Measurements from ENCODE around the gene AXIN1.
"Not testable (repeated sequence)": the region's sequence is repeated elsewhere in the genome, so short reads cannot be mapped to it uniquely, and the experiment has no call there.

Gene AXIN1

DNA sequence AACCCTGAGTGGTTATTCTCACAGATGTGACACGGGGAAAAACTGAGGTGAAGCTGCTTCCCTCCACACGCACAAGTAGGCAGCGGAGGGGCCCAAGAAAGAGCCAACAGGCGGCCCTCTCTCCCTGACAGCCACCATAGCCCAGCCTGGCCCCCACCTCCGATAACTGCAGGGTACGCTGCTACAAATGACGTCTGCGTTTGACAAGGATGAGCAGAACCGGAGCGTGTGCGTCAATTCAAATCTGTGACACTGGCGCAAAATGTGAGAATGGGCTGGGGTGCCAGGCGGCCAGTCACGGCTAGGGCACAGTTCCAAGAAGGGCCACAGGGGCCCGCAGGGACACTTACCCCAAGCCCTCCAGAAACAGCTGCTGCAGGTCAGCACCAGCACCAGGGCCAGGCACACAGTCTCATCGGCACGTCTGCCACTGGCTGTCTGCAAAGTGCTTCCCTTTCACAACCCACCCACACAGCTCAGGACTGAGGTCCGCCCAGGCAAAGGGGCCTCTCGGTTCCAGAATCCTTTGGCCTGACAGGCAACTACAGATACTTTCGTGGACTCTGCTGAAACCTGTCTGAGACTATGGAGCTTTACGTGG lies 14.4 kb downstream of the AXIN1 start:
- ChIA-PET CTCF (interaction anchor here (0.9 kb wide), 1 partner anchor 13 kb away, joined by 3 read pairs; no protein-coding TSS in a partner anchor), POLR2A (interaction anchor here (0.6 kb wide), 1 partner anchor 12 kb away, joined by 4 read pairs; no protein-coding TSS in a partner anchor)
- DNase-seq (ENCODE audit: extremely low spot score) = no peak
- TF ChIP-seq, protein P1, sequence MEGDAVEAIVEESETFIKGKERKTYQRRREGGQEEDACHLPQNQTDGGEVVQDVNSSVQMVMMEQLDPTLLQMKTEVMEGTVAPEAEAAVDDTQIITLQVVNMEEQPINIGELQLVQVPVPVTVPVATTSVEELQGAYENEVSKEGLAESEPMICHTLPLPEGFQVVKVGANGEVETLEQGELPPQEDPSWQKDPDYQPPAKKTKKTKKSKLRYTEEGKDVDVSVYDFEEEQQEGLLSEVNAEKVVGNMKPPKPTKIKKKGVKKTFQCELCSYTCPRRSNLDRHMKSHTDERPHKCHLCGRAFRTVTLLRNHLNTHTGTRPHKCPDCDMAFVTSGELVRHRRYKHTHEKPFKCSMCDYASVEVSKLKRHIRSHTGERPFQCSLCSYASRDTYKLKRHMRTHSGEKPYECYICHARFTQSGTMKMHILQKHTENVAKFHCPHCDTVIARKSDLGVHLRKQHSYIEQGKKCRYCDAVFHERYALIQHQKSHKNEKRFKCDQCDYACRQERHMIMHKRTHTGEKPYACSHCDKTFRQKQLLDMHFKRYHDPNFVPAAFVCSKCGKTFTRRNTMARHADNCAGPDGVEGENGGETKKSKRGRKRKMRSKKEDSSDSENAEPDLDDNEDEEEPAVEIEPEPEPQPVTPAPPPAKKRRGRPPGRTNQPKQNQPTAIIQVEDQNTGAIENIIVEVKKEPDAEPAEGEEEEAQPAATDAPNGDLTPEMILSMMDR (IDR thresholded peaks at IDR 0.05; ENCODE audit: control extremely low read depth, extremely low read depth, low read depth, missing control alignments) = no peak

DNA sequence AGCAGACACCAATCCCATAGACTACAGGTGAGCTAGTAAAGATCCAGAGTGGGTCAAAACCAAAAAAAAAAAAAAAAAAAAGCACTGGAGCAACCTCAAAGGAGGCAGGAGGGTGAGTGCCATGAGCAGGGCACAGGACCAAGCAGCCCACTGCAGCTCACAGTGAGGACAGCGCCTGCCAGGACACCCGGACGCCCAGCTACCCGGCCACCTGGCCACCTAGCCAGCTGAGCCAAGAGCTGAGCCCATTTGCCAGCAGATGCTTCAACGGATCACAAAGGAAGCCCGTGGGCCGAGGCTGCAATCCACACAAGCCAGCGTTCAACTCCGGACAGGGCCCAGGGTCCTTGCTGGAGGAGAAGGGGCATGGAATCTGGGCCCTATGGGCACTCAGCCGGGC lies 15.1 kb downstream of the AXIN1 start:
- TF ChIP-seq, protein P1 (IDR thresholded peaks at IDR 0.05; ENCODE audit: control extremely low read depth, extremely low read depth, low read depth, missing control alignments) = no peak
- DNase-seq (ENCODE audit: extremely low spot score) = no peak
- ChIA-PET CTCF (no interaction called here), POLR2A (interaction anchor here (0.6 to 0.7 kb wide), 3 partner anchors 12 to 91 kb away, joined by 3 to 4 read pairs (median 4); no protein-coding TSS in a partner anchor)

DNA sequence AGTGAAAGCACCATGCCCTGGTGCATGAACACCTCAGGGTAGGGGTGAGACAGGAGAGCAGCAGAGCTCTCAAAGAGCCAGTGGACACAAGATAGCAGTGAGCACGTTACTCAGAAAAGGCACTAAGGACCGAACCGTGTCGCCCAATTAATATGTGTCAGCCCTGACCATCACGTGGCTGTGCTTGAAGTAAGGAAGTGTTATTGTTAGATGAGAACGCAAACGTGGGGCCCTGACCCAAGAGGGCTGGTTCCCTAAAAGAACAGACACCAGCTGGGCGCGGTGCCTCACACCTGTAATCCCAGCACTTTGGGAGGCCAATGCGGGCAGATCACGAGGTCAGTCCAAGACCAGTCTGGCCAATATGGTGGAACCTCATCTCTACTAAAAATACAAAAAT lies 16.3 kb downstream of the AXIN1 start:
- TF ChIP-seq, protein P1 (IDR thresholded peaks at IDR 0.05; ENCODE audit: control extremely low read depth, extremely low read depth, low read depth, missing control alignments) = no peak
- ChIA-PET CTCF (interaction anchor here (2.1 kb wide), 1 partner anchor 9 kb away, joined by 5 read pairs; no protein-coding TSS in a partner anchor), POLR2A (no interaction called here)
- DNase-seq (ENCODE audit: extremely low spot score) = no peak

DNA sequence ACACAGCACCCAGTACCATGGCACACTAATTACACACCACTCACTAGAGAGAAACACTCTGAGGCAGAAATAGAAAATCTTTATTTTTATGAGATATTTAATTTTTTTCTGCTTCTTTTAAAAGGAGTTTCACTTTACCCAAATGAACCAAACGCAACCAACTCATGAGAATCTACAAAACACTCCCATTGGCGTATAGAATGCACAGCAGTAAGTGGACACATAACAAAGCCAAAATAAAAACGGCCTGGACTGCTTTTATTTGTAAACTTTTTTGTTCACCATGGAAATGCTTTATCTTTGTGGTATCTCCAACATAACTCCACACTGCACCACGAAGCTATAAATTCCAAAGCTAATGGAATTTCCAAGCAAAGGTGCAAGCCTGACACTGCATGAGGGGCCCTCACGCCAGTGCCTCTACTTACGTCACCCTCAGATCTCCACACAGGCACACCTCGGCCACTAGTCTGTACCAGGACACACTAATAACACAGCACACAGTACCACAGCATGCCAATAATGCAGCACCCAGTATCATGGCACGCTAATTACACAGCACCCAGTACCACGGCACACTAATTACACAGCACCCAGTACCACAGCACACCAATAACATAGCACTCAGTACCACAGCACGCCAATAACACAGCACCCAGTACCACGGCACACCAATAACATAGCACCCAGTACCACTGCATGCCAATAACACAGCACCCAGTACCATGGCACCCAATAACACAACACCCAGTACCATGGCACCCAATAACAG lies 17.5 kb downstream of the AXIN1 start:
- CTCF ChIA-PET = interaction anchor here (2.1 kb wide), 1 partner anchor 11 kb away, joined by 5 read pairs; no protein-coding TSS in a partner anchor
- POLR2A ChIA-PET = interaction anchor here (0.6 kb wide), 1 partner anchor 376 kb away, joined by 3 read pairs; no protein-coding TSS in a partner anchor

DNA sequence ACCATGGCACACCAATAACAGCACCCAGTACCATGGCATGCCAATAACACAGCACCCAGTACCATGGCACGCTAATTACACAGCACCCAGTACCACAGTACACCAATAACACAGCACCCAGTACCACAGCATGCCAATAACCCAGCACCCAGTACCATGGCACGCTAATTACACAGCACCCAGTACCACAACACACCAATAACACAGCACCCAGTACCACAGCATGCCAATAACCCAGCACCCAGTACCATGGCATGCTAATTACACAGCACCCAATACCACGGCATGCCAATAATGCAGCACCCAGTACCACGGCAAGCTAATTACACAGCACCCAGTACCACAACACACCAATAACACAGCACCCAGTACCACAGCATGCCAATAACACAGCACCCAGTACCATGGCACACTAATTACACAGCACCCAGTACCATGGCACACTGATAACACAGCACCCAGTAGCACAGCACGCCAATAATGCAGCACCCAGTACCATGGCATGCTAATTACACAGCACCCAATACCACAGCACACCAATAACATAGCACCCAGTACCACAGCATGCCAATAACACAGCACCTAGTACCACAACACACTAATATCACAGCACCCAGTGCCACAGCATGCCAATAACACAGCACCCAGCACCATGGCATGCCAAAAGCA lies 18.2 kb downstream of the AXIN1 start:
- POLR2A ChIA-PET; DNase-seq (ENCODE audit: extremely low spot score); CTCF ChIA-PET: not testable (repeated sequence)

More for the DNA sequence above, 17.5 kb downstream of the AXIN1 start:
- DNase-seq (ENCODE audit: extremely low spot score) = not testable (repeated sequence)

DNA sequence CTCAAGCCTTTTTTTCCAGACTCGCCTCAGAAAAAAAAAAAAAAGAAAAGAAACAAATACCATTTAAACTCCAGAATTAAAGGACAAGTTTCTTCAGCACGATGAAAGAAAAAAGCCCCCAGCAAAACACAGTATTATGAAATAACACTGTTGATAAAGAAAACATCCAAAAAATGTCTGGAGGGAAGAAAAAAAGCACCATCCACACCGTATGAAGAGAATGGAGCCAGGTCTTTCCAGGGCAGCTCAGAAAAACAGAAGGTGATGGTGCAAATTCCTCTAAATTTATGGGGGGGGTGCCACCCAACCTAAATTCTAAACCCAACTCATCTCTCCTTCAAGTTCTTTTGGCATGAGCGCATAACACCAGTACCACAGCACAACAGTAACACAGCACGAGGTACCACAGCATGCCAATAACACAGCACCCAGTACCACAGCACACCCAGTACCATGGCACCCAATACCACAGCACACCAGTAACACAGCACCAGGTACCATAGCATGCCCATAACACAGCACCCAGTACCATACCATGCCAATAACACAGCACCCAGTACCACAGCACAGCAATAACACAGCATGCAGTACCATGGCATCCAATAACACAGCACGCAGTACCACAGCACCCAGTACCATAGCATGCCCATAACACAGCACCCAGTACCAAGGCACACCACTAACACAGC lies 19.0 kb downstream of the AXIN1 start:
- CTCF ChIA-PET = no interaction called here
- DNase-seq (ENCODE audit: extremely low spot score) = no peak
- POLR2A ChIA-PET = no interaction called here
- TF ChIP-seq, protein P1 (IDR thresholded peaks at IDR 0.05; ENCODE audit: control extremely low read depth, extremely low read depth, low read depth, missing control alignments) = no peak

DNA sequence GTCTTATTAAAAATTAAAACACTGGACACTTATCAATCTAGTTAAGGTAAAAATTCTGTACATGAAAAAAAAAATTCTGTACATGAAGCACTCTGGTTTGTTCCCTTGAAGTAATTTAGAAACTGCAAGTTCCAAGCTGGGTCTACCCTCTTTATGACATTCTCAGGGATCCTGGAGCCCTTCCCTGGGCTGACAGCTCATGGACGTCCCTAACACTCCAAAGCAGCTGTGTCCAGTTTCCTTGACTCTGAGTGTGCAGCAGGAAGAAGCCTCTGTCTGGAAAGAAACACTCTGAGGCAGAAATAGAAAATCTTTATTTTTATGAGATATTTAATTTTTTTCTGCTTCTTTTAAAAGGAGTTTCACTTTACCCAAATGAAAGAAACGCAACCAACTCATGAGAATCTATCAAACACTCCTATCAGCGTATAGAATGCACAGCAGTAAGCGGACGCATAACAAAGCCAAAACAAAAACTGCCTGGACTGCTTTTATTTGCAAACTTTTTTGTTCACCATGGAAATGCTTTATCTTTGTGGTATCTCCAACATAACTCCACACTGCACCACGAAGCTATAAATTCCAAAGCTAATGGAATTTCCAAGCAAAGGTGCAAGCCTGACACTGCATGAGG lies 21.2 kb downstream of the AXIN1 start:
- DNase-seq (ENCODE audit: extremely low spot score); CTCF ChIA-PET; POLR2A ChIA-PET: not testable (repeated sequence)

Measured in GM10248 (cell line).